ENCODE measurements around the gene TOMM40.

- TF ChIP-seq TAF1 (conservative IDR thresholded peaks at IDR 0.05) (no peak), RAD21 (IDR thresholded peaks at IDR 0.05) (peak in 1 of 2 donors; percentile 4), CTCF (IDR thresholded peaks at IDR 0.05; ENCODE audit: low read depth, low read length, missing input control) (no peak), JUND (IDR thresholded peaks at IDR 0.05) (no peak), YY1 (IDR thresholded peaks at IDR 0.05) (no peak), NR2F2 (IDR thresholded peaks at IDR 0.05) (no peak)
- TF ChIP-seq, protein P1, sequence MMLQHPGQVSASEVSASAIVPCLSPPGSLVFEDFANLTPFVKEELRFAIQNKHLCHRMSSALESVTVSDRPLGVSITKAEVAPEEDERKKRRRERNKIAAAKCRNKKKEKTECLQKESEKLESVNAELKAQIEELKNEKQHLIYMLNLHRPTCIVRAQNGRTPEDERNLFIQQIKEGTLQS (IDR thresholded peaks at IDR 0.05) = no peak
These were observed 44.5 kb upstream of the TOMM40 start for GRCh38 chr19:44846455-44847143.
